Measurements from ENCODE around the gene ADAMTS8. TPM values are rescaled to one million over a fixed set of nuclear protein-coding genes. Genes with fewer than 3 reads are reported as not detected.

The ADAMTS8 gene
- total RNA-seq, 1 experiment from 2014 or later, result 0.07 TPM

DNA sequence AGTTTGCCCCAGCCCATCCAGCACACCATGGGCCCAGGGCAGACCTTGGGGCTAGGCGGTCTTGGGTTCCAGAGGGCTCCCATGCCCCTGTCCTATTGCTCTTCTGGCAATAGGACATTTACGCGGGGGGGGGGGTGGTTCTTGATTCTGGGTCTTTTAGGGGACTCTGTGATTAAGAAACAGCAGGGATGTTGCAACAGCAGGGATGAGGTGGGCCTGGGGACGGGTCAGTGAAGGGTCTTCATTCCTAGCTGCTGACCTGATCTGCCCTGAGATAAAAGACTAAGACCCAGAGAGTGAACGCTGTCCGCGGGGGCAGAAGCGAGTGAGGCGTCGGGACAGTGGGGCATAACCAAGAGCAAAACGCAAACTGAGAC, 19.6 kb upstream of the ADAMTS8 start:
- Histone ChIP-seq H3K27me3 (ENCODE audit: insufficient read depth, low read length) (no peaks in the 10 kb centered on the region), H3K9me3 (ENCODE audit: control insufficient read depth in 1 of 2, insufficient read depth in 1 of 2, low read depth in 1 of 2, low read length in 2 of 2) (no peaks in the 10 kb centered on the region), H3K9me2 (ENCODE audit: insufficient read depth) (no peaks in the 10 kb centered on the region), H3K4me2 (ENCODE audit: low read length) (peak overlapping the region; percentile 97), H3K4me3 (replicated peaks in 1 of 2; ENCODE audit: low read depth in 1 of 2, low read length in 2 of 2) (peak overlapping the region; percentile 48 to 65), H3K36me3 (ENCODE audit: control insufficient read depth in 1 of 2, insufficient read depth in 2 of 2, low read length in 2 of 2) (no peaks in the 10 kb centered on the region), H3K79me2 (ENCODE audit: insufficient read depth, low read length) (no peaks in the 10 kb centered on the region), H3K27ac (ENCODE audit: low read depth, low read length) (no peak overlapping the region), H2AFZ (ENCODE audit: low read depth, low read length, poor library complexity, severe bottlenecking) (peak overlapping the region; percentile 97), H4K20me1 (ENCODE audit: insufficient read depth) (no peaks in the 10 kb centered on the region), H3K9ac (ENCODE audit: low read length) (no peak overlapping the region), H3K4me1 (ENCODE audit: control insufficient read depth in 1 of 2, insufficient read depth in 2 of 2, low read length in 2 of 2) (peaks cover 2 to 11% of the 10 kb centered on the region in 2 experiments; a peak in 3 of 4 replicates)
- intact Hi-C loops (cut with micrococcal nuclease), result no loop called here
- DNase-seq (ENCODE audit: low read depth, low spot score), result no peak
- peak; percentile 4; the same call in 1 of the 2 replicates for ATAC-seq
- TF ChIP-seq, protein P1, sequence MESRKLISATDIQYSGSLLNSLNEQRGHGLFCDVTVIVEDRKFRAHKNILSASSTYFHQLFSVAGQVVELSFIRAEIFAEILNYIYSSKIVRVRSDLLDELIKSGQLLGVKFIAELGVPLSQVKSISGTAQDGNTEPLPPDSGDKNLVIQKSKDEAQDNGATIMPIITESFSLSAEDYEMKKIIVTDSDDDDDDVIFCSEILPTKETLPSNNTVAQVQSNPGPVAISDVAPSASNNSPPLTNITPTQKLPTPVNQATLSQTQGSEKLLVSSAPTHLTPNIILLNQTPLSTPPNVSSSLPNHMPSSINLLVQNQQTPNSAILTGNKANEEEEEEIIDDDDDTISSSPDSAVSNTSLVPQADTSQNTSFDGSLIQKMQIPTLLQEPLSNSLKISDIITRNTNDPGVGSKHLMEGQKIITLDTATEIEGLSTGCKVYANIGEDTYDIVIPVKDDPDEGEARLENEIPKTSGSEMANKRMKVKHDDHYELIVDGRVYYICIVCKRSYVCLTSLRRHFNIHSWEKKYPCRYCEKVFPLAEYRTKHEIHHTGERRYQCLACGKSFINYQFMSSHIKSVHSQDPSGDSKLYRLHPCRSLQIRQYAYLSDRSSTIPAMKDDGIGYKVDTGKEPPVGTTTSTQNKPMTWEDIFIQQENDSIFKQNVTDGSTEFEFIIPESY (IDR thresholded peaks at IDR 0.05; ENCODE audit: extremely low read depth, insufficient replicate concordance, low read length), result no peak
- no peak for TF ChIP-seq CTCF (IDR thresholded peaks at IDR 0.05 in 2 of 3, conservative IDR thresholded peaks at IDR 0.05 in 1 of 3; ENCODE audit: borderline replicate concordance in 1 of 3, insufficient read depth in 1 of 3, low read depth in 2 of 3, low read length in 2 of 3)
- TF ChIP-seq ZNF274 (IDR thresholded peaks at IDR 0.05; ENCODE audit: low read depth, low read length), result no peak
- no peak for TF ChIP-seq EZH2 (IDR thresholded peaks at IDR 0.05)
- no peak for TF ChIP-seq EGR1 (IDR thresholded peaks at IDR 0.05; ENCODE audit: low read depth)
- no peak for TF ChIP-seq TCF7L2 (IDR thresholded peaks at IDR 0.05; ENCODE audit: borderline replicate concordance, extremely low read depth, insufficient read depth, insufficient read length)
- TF ChIP-seq FOSL1 (IDR thresholded peaks at IDR 0.05; ENCODE audit: low read depth), result no peak
- no TSS peak for BruUV-seq (replicated peaks)
- POLR2A ChIA-PET, result no interaction called here
- CTCF ChIA-PET, result interaction anchor here (1.1 to 1.7 kb wide), 3 partner anchors 13 to 414 kb away, joined by 3 to 6 read pairs (median 5); no protein-coding TSS in a partner anchor
- RAD21 ChIA-PET (ENCODE audit: low non-redundant PET in 1 of 2, low total read pairs in 2 of 2, uncharacterized antibody in 2 of 2, unreplicated experiment in 2 of 2), result interaction anchor here in 1 of 2 experiments (0.7 kb wide), 2 partner anchors 24 to 406 kb away, joined by 3 to 4 read pairs; no protein-coding TSS in a partner anchor

All from HCT116 (cell line).